ENCODE results near the gene DMD.

DMD gene

GRCh38 chrX:33161829-33162228 lies 49.5 kb downstream of the DMD start:
- no peak overlapping the region for H3K27ac ChIP-seq (ENCODE audit: insufficient read depth, low read length, poor library complexity, severe bottlenecking)
- H3K4me1 ChIP-seq (ENCODE audit: control insufficient read depth, insufficient read depth, low read length, poor library complexity, severe bottlenecking): no peaks in the 10 kb centered on the region
- DNase-seq: no peak
- no peaks in the 10 kb centered on the region for H3K36me3 ChIP-seq (ENCODE audit: control insufficient read depth, insufficient read depth, low read length)
- no peaks in the 10 kb centered on the region for H3K27me3 ChIP-seq (replicated peaks; ENCODE audit: control insufficient read depth, insufficient read depth, low read length, poor library complexity, severe bottlenecking)
- no peaks in the 10 kb centered on the region for H3K9me3 ChIP-seq (ENCODE audit: control insufficient read depth, low read length)
- no peak overlapping the region for H3K4me3 ChIP-seq (ENCODE audit: insufficient read depth, low read depth, low read length, poor library complexity, severe bottlenecking)

- H3K4me3 ChIP-seq (ENCODE audit: insufficient read depth, low read depth, low read length, poor library complexity, severe bottlenecking): no peak overlapping the region
- H3K36me3 ChIP-seq (ENCODE audit: control insufficient read depth, insufficient read depth, low read length): no peaks in the 10 kb centered on the region
- H3K4me1 ChIP-seq (ENCODE audit: control insufficient read depth, insufficient read depth, low read length, poor library complexity, severe bottlenecking): no peaks in the 10 kb centered on the region
- no peaks in the 10 kb centered on the region for H3K27me3 ChIP-seq (replicated peaks; ENCODE audit: control insufficient read depth, insufficient read depth, low read length, poor library complexity, severe bottlenecking)
- no peaks in the 10 kb centered on the region for H3K9me3 ChIP-seq (ENCODE audit: control insufficient read depth, low read length)
- H3K27ac ChIP-seq (ENCODE audit: insufficient read depth, low read length, poor library complexity, severe bottlenecking): no peak overlapping the region
- no peak for DNase-seq
Observed at GRCh38 chrX:33160273-33160672, 51.1 kb downstream of the DMD start.

- no peak overlapping the region for H3K27ac ChIP-seq (ENCODE audit: insufficient read depth, low read length, poor library complexity, severe bottlenecking)
- H3K4me3 ChIP-seq (ENCODE audit: insufficient read depth, low read depth, low read length, poor library complexity, severe bottlenecking): no peak overlapping the region
- H3K4me1 ChIP-seq (ENCODE audit: control insufficient read depth, insufficient read depth, low read length, poor library complexity, severe bottlenecking): no peaks in the 10 kb centered on the region
- H3K36me3 ChIP-seq (ENCODE audit: control insufficient read depth, insufficient read depth, low read length): no peaks in the 10 kb centered on the region
- H3K9me3 ChIP-seq (ENCODE audit: control insufficient read depth, low read length): no peaks in the 10 kb centered on the region
- no peaks in the 10 kb centered on the region for H3K27me3 ChIP-seq (replicated peaks; ENCODE audit: control insufficient read depth, insufficient read depth, low read length, poor library complexity, severe bottlenecking)
- no peak for DNase-seq
Observed at GRCh38 chrX:33156152-33156726, 55.1 kb downstream of the DMD start.

GRCh38 chrX:33149580-33149979 lies 61.8 kb downstream of the DMD start:
- H3K36me3 ChIP-seq (ENCODE audit: control insufficient read depth, insufficient read depth, low read length): no peaks in the 10 kb centered on the region
- no peak for DNase-seq
- H3K4me3 ChIP-seq (ENCODE audit: insufficient read depth, low read depth, low read length, poor library complexity, severe bottlenecking): no peak overlapping the region
- H3K4me1 ChIP-seq (ENCODE audit: control insufficient read depth, insufficient read depth, low read length, poor library complexity, severe bottlenecking): no peaks in the 10 kb centered on the region
- H3K27me3 ChIP-seq (replicated peaks; ENCODE audit: control insufficient read depth, insufficient read depth, low read length, poor library complexity, severe bottlenecking): no peaks in the 10 kb centered on the region
- H3K9me3 ChIP-seq (ENCODE audit: control insufficient read depth, low read length): no peaks in the 10 kb centered on the region
- no peak overlapping the region for H3K27ac ChIP-seq (ENCODE audit: insufficient read depth, low read length, poor library complexity, severe bottlenecking)

- Histone ChIP-seq H3K36me3 (ENCODE audit: control insufficient read depth, insufficient read depth, low read length) (no peaks in the 10 kb centered on the region), H3K4me1 (ENCODE audit: control insufficient read depth, insufficient read depth, low read length, poor library complexity, severe bottlenecking) (no peaks in the 10 kb centered on the region), H3K9me3 (ENCODE audit: control insufficient read depth, low read length) (no peaks in the 10 kb centered on the region), H3K27me3 (replicated peaks; ENCODE audit: control insufficient read depth, insufficient read depth, low read length, poor library complexity, severe bottlenecking) (no peaks in the 10 kb centered on the region), H3K27ac (ENCODE audit: insufficient read depth, low read length, poor library complexity, severe bottlenecking) (no peak overlapping the region), H3K4me3 (ENCODE audit: insufficient read depth, low read depth, low read length, poor library complexity, severe bottlenecking) (no peak overlapping the region)
- no peak for DNase-seq
Observed at GRCh38 chrX:33149085-33149484, 62.3 kb downstream of the DMD start.

- no peaks in the 10 kb centered on the region for H3K27me3 ChIP-seq (replicated peaks; ENCODE audit: control insufficient read depth, insufficient read depth, low read length, poor library complexity, severe bottlenecking)
- no peak overlapping the region for H3K27ac ChIP-seq (ENCODE audit: insufficient read depth, low read length, poor library complexity, severe bottlenecking)
- H3K4me3 ChIP-seq (ENCODE audit: insufficient read depth, low read depth, low read length, poor library complexity, severe bottlenecking): no peak overlapping the region
- no peaks in the 10 kb centered on the region for H3K4me1 ChIP-seq (ENCODE audit: control insufficient read depth, insufficient read depth, low read length, poor library complexity, severe bottlenecking)
- DNase-seq: no peak
- H3K36me3 ChIP-seq (ENCODE audit: control insufficient read depth, insufficient read depth, low read length): no peaks in the 10 kb centered on the region
- H3K9me3 ChIP-seq (ENCODE audit: control insufficient read depth, low read length): no peaks in the 10 kb centered on the region
Observed at GRCh38 chrX:33142331-33142730, 69.0 kb downstream of the DMD start.

GRCh38 chrX:33138677-33139249 lies 72.6 kb downstream of the DMD start:
- Histone ChIP-seq H3K36me3 (ENCODE audit: control insufficient read depth, insufficient read depth, low read length) (no peaks in the 10 kb centered on the region), H3K4me1 (ENCODE audit: control insufficient read depth, insufficient read depth, low read length, poor library complexity, severe bottlenecking) (no peaks in the 10 kb centered on the region), H3K27me3 (replicated peaks; ENCODE audit: control insufficient read depth, insufficient read depth, low read length, poor library complexity, severe bottlenecking) (no peaks in the 10 kb centered on the region), H3K27ac (ENCODE audit: insufficient read depth, low read length, poor library complexity, severe bottlenecking) (no peak overlapping the region), H3K9me3 (ENCODE audit: control insufficient read depth, low read length) (no peaks in the 10 kb centered on the region), H3K4me3 (ENCODE audit: insufficient read depth, low read depth, low read length, poor library complexity, severe bottlenecking) (no peak overlapping the region)
- no peak for DNase-seq

GRCh38 chrX:33134164-33134563 lies 77.2 kb downstream of the DMD start:
- Histone ChIP-seq H3K27me3 (replicated peaks; ENCODE audit: control insufficient read depth, insufficient read depth, low read length, poor library complexity, severe bottlenecking) (no peaks in the 10 kb centered on the region), H3K27ac (ENCODE audit: insufficient read depth, low read length, poor library complexity, severe bottlenecking) (no peak overlapping the region), H3K4me3 (ENCODE audit: insufficient read depth, low read depth, low read length, poor library complexity, severe bottlenecking) (no peak overlapping the region), H3K4me1 (ENCODE audit: control insufficient read depth, insufficient read depth, low read length, poor library complexity, severe bottlenecking) (no peaks in the 10 kb centered on the region), H3K36me3 (ENCODE audit: control insufficient read depth, insufficient read depth, low read length) (no peaks in the 10 kb centered on the region), H3K9me3 (ENCODE audit: control insufficient read depth, low read length) (no peaks in the 10 kb centered on the region)
- no peak for DNase-seq

- Histone ChIP-seq H3K4me1 (ENCODE audit: control insufficient read depth, insufficient read depth, low read length, poor library complexity, severe bottlenecking) (no peaks in the 10 kb centered on the region), H3K4me3 (ENCODE audit: insufficient read depth, low read depth, low read length, poor library complexity, severe bottlenecking) (no peak overlapping the region), H3K36me3 (ENCODE audit: control insufficient read depth, insufficient read depth, low read length) (no peaks in the 10 kb centered on the region), H3K27me3 (replicated peaks; ENCODE audit: control insufficient read depth, insufficient read depth, low read length, poor library complexity, severe bottlenecking) (no peaks in the 10 kb centered on the region), H3K27ac (ENCODE audit: insufficient read depth, low read length, poor library complexity, severe bottlenecking) (no peak overlapping the region), H3K9me3 (ENCODE audit: control insufficient read depth, low read length) (no peaks in the 10 kb centered on the region)
- no peak for DNase-seq
Observed at GRCh38 chrX:33133320-33133719, 78.0 kb downstream of the DMD start.

- Histone ChIP-seq H3K4me1 (ENCODE audit: control insufficient read depth, insufficient read depth, low read length, poor library complexity, severe bottlenecking) (no peaks in the 10 kb centered on the region), H3K4me3 (ENCODE audit: insufficient read depth, low read depth, low read length, poor library complexity, severe bottlenecking) (no peak overlapping the region), H3K9me3 (ENCODE audit: control insufficient read depth, low read length) (no peaks in the 10 kb centered on the region), H3K27me3 (replicated peaks; ENCODE audit: control insufficient read depth, insufficient read depth, low read length, poor library complexity, severe bottlenecking) (no peaks in the 10 kb centered on the region), H3K27ac (ENCODE audit: insufficient read depth, low read length, poor library complexity, severe bottlenecking) (no peak overlapping the region), H3K36me3 (ENCODE audit: control insufficient read depth, insufficient read depth, low read length) (no peaks in the 10 kb centered on the region)
- DNase-seq: no peak
Observed at GRCh38 chrX:33132569-33132968, 78.8 kb downstream of the DMD start.
